ENCODE data around the gene HEXIM1.

HEXIM1 gene

GRCh38 chr17:45184144-45184543, 35.9 kb downstream of the HEXIM1 start:
- no peaks in the 10 kb centered on the region for H3K9me3 ChIP-seq (ENCODE audit: insufficient read depth, low read length)
- TF ChIP-seq, protein P1, sequence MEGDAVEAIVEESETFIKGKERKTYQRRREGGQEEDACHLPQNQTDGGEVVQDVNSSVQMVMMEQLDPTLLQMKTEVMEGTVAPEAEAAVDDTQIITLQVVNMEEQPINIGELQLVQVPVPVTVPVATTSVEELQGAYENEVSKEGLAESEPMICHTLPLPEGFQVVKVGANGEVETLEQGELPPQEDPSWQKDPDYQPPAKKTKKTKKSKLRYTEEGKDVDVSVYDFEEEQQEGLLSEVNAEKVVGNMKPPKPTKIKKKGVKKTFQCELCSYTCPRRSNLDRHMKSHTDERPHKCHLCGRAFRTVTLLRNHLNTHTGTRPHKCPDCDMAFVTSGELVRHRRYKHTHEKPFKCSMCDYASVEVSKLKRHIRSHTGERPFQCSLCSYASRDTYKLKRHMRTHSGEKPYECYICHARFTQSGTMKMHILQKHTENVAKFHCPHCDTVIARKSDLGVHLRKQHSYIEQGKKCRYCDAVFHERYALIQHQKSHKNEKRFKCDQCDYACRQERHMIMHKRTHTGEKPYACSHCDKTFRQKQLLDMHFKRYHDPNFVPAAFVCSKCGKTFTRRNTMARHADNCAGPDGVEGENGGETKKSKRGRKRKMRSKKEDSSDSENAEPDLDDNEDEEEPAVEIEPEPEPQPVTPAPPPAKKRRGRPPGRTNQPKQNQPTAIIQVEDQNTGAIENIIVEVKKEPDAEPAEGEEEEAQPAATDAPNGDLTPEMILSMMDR (IDR thresholded peaks at IDR 0.05; ENCODE audit: insufficient read depth, low read length, poor library complexity, severe bottlenecking) = no peak
- no peak for TF ChIP-seq EZH2phosphoT487 (conservative IDR thresholded peaks at IDR 0.05; ENCODE audit: low read length)
- H3K9ac ChIP-seq (ENCODE audit: low read length) = no peak overlapping the region
- H3K9me2 ChIP-seq (replicated peaks; ENCODE audit: insufficient read depth, low read length) = no peaks in the 10 kb centered on the region
- H4K20me1 ChIP-seq (ENCODE audit: low read depth, low read length) = no peaks in the 10 kb centered on the region
- H3K36me3 ChIP-seq (ENCODE audit: low read length) = no peaks in the 10 kb centered on the region
- H2AFZ ChIP-seq (ENCODE audit: low read depth, low read length, severe bottlenecking) = no peak overlapping the region
- no peak overlapping the region for H3K4me2 ChIP-seq (ENCODE audit: low read depth, low read length, poor library complexity, severe bottlenecking)
- no peak overlapping the region for H3K27ac ChIP-seq (ENCODE audit: low read depth, low read length)
- H3K79me2 ChIP-seq (ENCODE audit: insufficient read depth, low read length) = no peaks in the 10 kb centered on the region
- no peak overlapping the region for H3K4me3 ChIP-seq (ENCODE audit: insufficient read depth, low read length, poor library complexity, severe bottlenecking)
- H3K27me3 ChIP-seq (ENCODE audit: low read length) = no peaks in the 10 kb centered on the region
- H3F3A ChIP-seq (ENCODE audit: insufficient read depth) = no peaks in the 10 kb centered on the region

DNA sequence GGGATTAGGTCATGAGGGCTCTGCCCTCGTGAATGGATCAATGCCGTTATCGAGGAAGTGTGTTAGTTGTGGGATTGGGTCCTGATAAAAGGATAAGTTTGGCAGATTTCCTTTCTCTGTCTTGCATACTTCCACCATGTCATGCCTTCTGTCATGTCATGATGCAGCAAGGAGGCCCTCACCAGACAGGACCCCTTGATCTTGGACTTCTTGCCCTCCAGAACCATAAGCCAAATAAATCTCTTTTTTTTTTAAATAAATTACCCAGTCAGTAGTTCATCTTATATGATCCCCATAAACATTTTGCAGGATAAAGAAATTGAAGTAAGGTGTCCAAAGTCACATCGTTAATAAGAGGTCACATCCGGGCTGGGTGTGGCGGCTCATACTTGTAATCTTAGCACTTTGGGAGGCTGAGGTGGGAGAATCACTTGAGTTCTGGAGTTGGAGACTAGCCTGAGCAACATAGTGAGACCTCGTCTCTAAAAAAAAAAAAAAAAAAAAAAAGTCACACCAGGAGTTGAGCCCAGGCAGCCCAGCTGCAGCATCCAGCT, 38.6 kb downstream of the HEXIM1 start:
- Histone ChIP-seq H3K9me3 (ENCODE audit: insufficient read depth, low read length) (no peaks in the 10 kb centered on the region), H3K36me3 (ENCODE audit: low read length) (no peaks in the 10 kb centered on the region), H3K27me3 (ENCODE audit: low read length) (no peaks in the 10 kb centered on the region), H3K79me2 (ENCODE audit: insufficient read depth, low read length) (no peaks in the 10 kb centered on the region), H3K9me2 (replicated peaks; ENCODE audit: insufficient read depth, low read length) (no peaks in the 10 kb centered on the region), H4K20me1 (ENCODE audit: low read depth, low read length) (no peaks in the 10 kb centered on the region), H3K27ac (ENCODE audit: low read depth, low read length) (no peak overlapping the region), H2AFZ (ENCODE audit: low read depth, low read length, severe bottlenecking) (no peak overlapping the region), H3F3A (ENCODE audit: insufficient read depth) (peaks cover 5% of the 10 kb centered on the region; the same call in 1 of the 2 replicates), H3K4me2 (ENCODE audit: low read depth, low read length, poor library complexity, severe bottlenecking) (no peak overlapping the region), H3K4me3 (ENCODE audit: insufficient read depth, low read length, poor library complexity, severe bottlenecking) (no peak overlapping the region), H3K9ac (ENCODE audit: low read length) (no peak overlapping the region)
- TF ChIP-seq, protein P1 (IDR thresholded peaks at IDR 0.05; ENCODE audit: insufficient read depth, low read length, poor library complexity, severe bottlenecking) = no peak
- TF ChIP-seq EZH2phosphoT487 (conservative IDR thresholded peaks at IDR 0.05; ENCODE audit: low read length) = no peak

DNA sequence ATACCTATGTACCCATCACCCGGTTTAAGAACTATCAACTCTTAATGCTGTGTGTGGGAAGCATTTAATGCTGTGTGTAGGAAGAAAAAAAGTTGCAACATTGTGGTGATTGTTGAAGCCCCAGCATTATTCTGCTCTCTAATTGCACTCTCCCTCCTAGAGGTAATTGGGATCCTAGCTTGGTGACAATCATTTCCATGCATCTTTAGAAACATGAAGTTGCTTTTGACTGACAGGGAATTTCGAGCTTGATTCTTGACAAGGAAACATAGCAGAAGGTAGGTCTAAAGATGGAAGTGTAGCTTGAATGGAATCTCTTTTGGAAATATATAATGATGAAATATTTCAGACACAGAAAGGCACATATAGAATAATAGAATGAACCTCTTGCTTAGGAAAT, 40.7 kb downstream of the HEXIM1 start:
- Histone ChIP-seq H4K20me1 (ENCODE audit: low read depth, low read length) (no peaks in the 10 kb centered on the region), H3K9me3 (ENCODE audit: insufficient read depth, low read length) (no peaks in the 10 kb centered on the region), H3K27ac (ENCODE audit: low read depth, low read length) (no peak overlapping the region), H3F3A (ENCODE audit: insufficient read depth) (peaks cover 5% of the 10 kb centered on the region; the same call in 1 of the 2 replicates), H3K4me2 (ENCODE audit: low read depth, low read length, poor library complexity, severe bottlenecking) (no peak overlapping the region), H3K79me2 (ENCODE audit: insufficient read depth, low read length) (no peaks in the 10 kb centered on the region), H3K9me2 (replicated peaks; ENCODE audit: insufficient read depth, low read length) (no peaks in the 10 kb centered on the region), H3K9ac (ENCODE audit: low read length) (no peak overlapping the region), H3K4me3 (ENCODE audit: insufficient read depth, low read length, poor library complexity, severe bottlenecking) (no peak overlapping the region), H3K27me3 (ENCODE audit: low read length) (no peaks in the 10 kb centered on the region), H2AFZ (ENCODE audit: low read depth, low read length, severe bottlenecking) (no peak overlapping the region), H3K36me3 (ENCODE audit: low read length) (no peaks in the 10 kb centered on the region)
- TF ChIP-seq, protein P1 (IDR thresholded peaks at IDR 0.05; ENCODE audit: insufficient read depth, low read length, poor library complexity, severe bottlenecking) = no peak
- no peak for TF ChIP-seq EZH2phosphoT487 (conservative IDR thresholded peaks at IDR 0.05; ENCODE audit: low read length)

All from SU-DHL-6 (cell line).